ENCODE results near the gene TMEM185B. TPM values are rescaled to one million over a fixed set of nuclear protein-coding genes. Genes with fewer than 3 reads are reported as not detected.

TMEM185B gene
- total and polyA plus RNA-seq, 10 of the 15 experiments (the other 5 are each of a cell fraction or from before 2014, with no cell fraction given), result 2.4 to 20.9 (median 14.5) TPM

GRCh38 chr2:120231974-120232635, 8.9 kb upstream of the TMEM185B start (continued):
- TF ChIP-seq ZNF687 (IDR thresholded peaks at IDR 0.05), result peak; percentile 33; the same call in 1 of the 2 replicates
- 0 out of 2 replicates have a peak, but pooled peaks have one; percentile 53 for TF ChIP-seq ASH2L (IDR thresholded peaks at IDR 0.05; ENCODE audit: borderline replicate concordance, low read depth)
- no peak for TF ChIP-seq ZNF24 (IDR thresholded peaks at IDR 0.05)
- TF ChIP-seq IRF3 (IDR thresholded peaks at IDR 0.05), result no peak
- no peak for TF ChIP-seq SUPT20H (IDR thresholded peaks at IDR 0.05; ENCODE audit: borderline replicate concordance, control insufficient read depth, low read depth, low read length)
- TF ChIP-seq SMARCA5 (IDR thresholded peaks at IDR 0.05), result peak; percentile 8; the same call in 1 of the 2 replicates
- TF ChIP-seq RCOR1 (conservative IDR thresholded peaks at IDR 0.05; ENCODE audit: low read depth, low read length), result no peak
- peak; percentile 33; the same call in 1 of the 2 replicates for TF ChIP-seq SMC3 (IDR thresholded peaks at IDR 0.05; ENCODE audit: borderline replicate concordance, low read length)
- peak in 1 of 2 experiments; percentile 55; a peak in 1 of 4 replicates for TF ChIP-seq ETV6 (conservative IDR thresholded peaks at IDR 0.05 in 1 of 2, IDR thresholded peaks at IDR 0.05 in 1 of 2; ENCODE audit: borderline replicate concordance in 1 of 2, low read depth in 1 of 2)
- peak; percentile 70 for TF ChIP-seq POLR2A (IDR thresholded peaks at IDR 0.05; ENCODE audit: low read depth, low read length)
- TF ChIP-seq ZNF274 (IDR thresholded peaks at IDR 0.05; ENCODE audit: insufficient read depth, insufficient read length), result no peak
- no peak for TF ChIP-seq MTA3 (IDR thresholded peaks at IDR 0.05; ENCODE audit: borderline replicate concordance, low read length)
- no peak for TF ChIP-seq FOS (IDR thresholded peaks at IDR 0.05; ENCODE audit: borderline replicate concordance, extremely low read depth, insufficient read length)
- TF ChIP-seq PML (IDR thresholded peaks at IDR 0.05; ENCODE audit: low read length), result no peak; the same call in 1 of the 2 replicates
- TF ChIP-seq SREBF2 (IDR thresholded peaks at IDR 0.05; ENCODE audit: low read length), result no peak
- TF ChIP-seq FOXM1 (IDR thresholded peaks at IDR 0.05; ENCODE audit: low read depth, low read length), result peak; percentile 80; the same call in 1 of the 2 replicates
- TF ChIP-seq PKNOX1 (IDR thresholded peaks at IDR 0.05), result peak; percentile 83
- no peak; the same call in 1 of the 2 replicates for TF ChIP-seq RB1 (IDR thresholded peaks at IDR 0.05; ENCODE audit: borderline replicate concordance)
- TF ChIP-seq MTA2 (IDR thresholded peaks at IDR 0.05; ENCODE audit: low read depth), result peak; percentile 43; the same call in 1 of the 2 replicates
- TF ChIP-seq RAD21 (IDR thresholded peaks at IDR 0.05; ENCODE audit: insufficient read depth, low read depth, low read length), result no peak
- TF ChIP-seq SIN3A (IDR thresholded peaks at IDR 0.05; ENCODE audit: low read depth, low read length), result no peak
- peak; percentile 68 for TF ChIP-seq PBX3 (IDR thresholded peaks at IDR 0.05; ENCODE audit: insufficient replicate concordance, low read depth, low read length)
- 0 out of 2 replicates have a peak, but pooled peaks have one; percentile 23 for TF ChIP-seq CBFB (IDR thresholded peaks at IDR 0.05; ENCODE audit: low read depth)
- TF ChIP-seq NFIC (IDR thresholded peaks at IDR 0.05; ENCODE audit: low read depth, low read length), result peak; percentile 86

Data from GM12878 (cell line).